T-helper 1 cell treated with Interleukin-12 subunit alpha and Interleukin-12 subunit beta and Interleukin-4 antibody, amounts not matched to agents 30 ng/mL and 1 ng/mL, for 36 hours (primary cell): ENCODE measurements around the gene TPRN. TPM values are rescaled to one million over a fixed set of nuclear protein-coding genes. Genes with fewer than 3 reads are reported as not detected.

Experiments
- intact Hi-C: fragments of 100-400 bp; cut with micrococcal nuclease; formaldehyde crosslinking; loops from one replicate; pipeline ENCODE4 v1.15.1; 2024
- total RNA-seq: library from RNA; stranded (reverse); gene quantifications from 2 replicates; pipeline ENCODE4 v1.2.3, GENCODE V29; 2022

TPRN gene
- total RNA-seq, 1 donor from 2014 or later = 9.5 TPM

- intact Hi-C loops = no loop called here
Measured at GRCh38 chr9:137176302-137177182, 24.0 kb downstream of the TPRN start.

- intact Hi-C loops = no loop called here
Measured at GRCh38 chr9:137175345-137175961, 25.1 kb downstream of the TPRN start.

- intact Hi-C loops = no loop called here
Measured at GRCh38 chr9:137174722-137175293, 25.7 kb downstream of the TPRN start.

- intact Hi-C loops = no loop called here
Measured at GRCh38 chr9:137173796-137174664, 26.5 kb downstream of the TPRN start.

GRCh38 chr9:137172901-137173795 is 27.4 kb downstream of the TPRN start:
- intact Hi-C loops = no loop called here

GRCh38 chr9:137171149-137171900 is 29.2 kb downstream of the TPRN start:
- intact Hi-C loops = no loop called here

- intact Hi-C loops = no loop called here
Measured at GRCh38 chr9:137170486-137171148, 29.9 kb downstream of the TPRN start.

GRCh38 chr9:137169896-137170358 is 30.6 kb downstream of the TPRN start, which contains the start of gene LRRC26:
Gene LRRC26 (minus strand): TSS chr9:137170051. CDS start chr9:137169943, 108 bp downstream.
- intact Hi-C loops = no loop called here

GRCh38 chr9:137168904-137169856 is 31.4 kb downstream of the TPRN start:
- intact Hi-C loops = no loop called here

GRCh38 chr9:137168573-137168903 is 32.0 kb downstream of the TPRN start:
- intact Hi-C loops = no loop called here

GRCh38 chr9:137167747-137168572 is 32.6 kb downstream of the TPRN start:
- intact Hi-C loops = no loop called here

GRCh38 chr9:137167277-137167746 is 33.2 kb downstream of the TPRN start:
- intact Hi-C loops = no loop called here

- intact Hi-C loops = no loop called here
Measured at GRCh38 chr9:137166380-137167229, 33.9 kb downstream of the TPRN start.

GRCh38 chr9:137165250-137165836 is 35.2 kb downstream of the TPRN start:
- intact Hi-C loops = no loop called here
